ENCODE data around the gene SLX4IP. TPM values are rescaled to one million over a fixed set of nuclear protein-coding genes. Genes with fewer than 3 reads are reported as not detected.

Gene SLX4IP
- total RNA-seq, 1 experiment from 2014 or later = 7.4 TPM

GRCh38 chr20:10501402-10501801, 66.3 kb downstream of the SLX4IP start:
- H3K36me3 Mint-ChIP-seq = no peaks in the 10 kb centered on the region
- peak overlapping the region; percentile 96 for H3K27ac Mint-ChIP-seq
- H3K27me3 Mint-ChIP-seq (ENCODE audit: low read depth) = no peaks in the 10 kb centered on the region
- ATAC-seq = peak; percentile 30
- H3K9me3 Mint-ChIP-seq = no peaks in the 10 kb centered on the region
- ChIA-PET POLR2A (no interaction called here), CTCF (interaction anchor here (1.0 kb wide), 1 partner anchor 36 kb away, joined by 3 read pairs; no protein-coding TSS in a partner anchor)
- H3K4me3 Mint-ChIP-seq = peak overlapping the region; percentile 12
- H3K4me1 Mint-ChIP-seq = peaks cover 52% of the 10 kb centered on the region
- TF ChIP-seq CREB1 (CRISPR knock-in tag; IDR thresholded peaks at IDR 0.05) = no peak
- TF ChIP-seq TP53 (CRISPR knock-in tag; IDR thresholded peaks at IDR 0.05) = no peak
- TF ChIP-seq FOXP1 (CRISPR knock-in tag; IDR thresholded peaks at IDR 0.05; ENCODE audit: borderline replicate concordance) = no peak
- TF ChIP-seq PRRX2 (CRISPR knock-in tag; IDR thresholded peaks at IDR 0.05) = no peak
- TF ChIP-seq AFF4 (CRISPR knock-in tag; IDR thresholded peaks at IDR 0.05; ENCODE audit: borderline replicate concordance) = no peak
- TF ChIP-seq SMAD4 (CRISPR knock-in tag; IDR thresholded peaks at IDR 0.05) = no peak
- TF ChIP-seq ZNF396 (CRISPR knock-in tag; IDR thresholded peaks at IDR 0.05; ENCODE audit: borderline replicate concordance) = no peak
- no peak for TF ChIP-seq ARID4B (CRISPR knock-in tag; IDR thresholded peaks at IDR 0.05; ENCODE audit: borderline replicate concordance)
- no peak for TF ChIP-seq ZNF263 (CRISPR knock-in tag; IDR thresholded peaks at IDR 0.05; ENCODE audit: low read depth)
- TF ChIP-seq ATF2 (CRISPR knock-in tag; IDR thresholded peaks at IDR 0.05; ENCODE audit: borderline replicate concordance, low read depth) = no peak
- TF ChIP-seq PRDM15 (CRISPR knock-in tag; IDR thresholded peaks at IDR 0.05) = no peak
- TF ChIP-seq ESRRA (CRISPR knock-in tag; IDR thresholded peaks at IDR 0.05; ENCODE audit: borderline replicate concordance) = no peak
- TF ChIP-seq ZNF121 (CRISPR knock-in tag; IDR thresholded peaks at IDR 0.05) = no peak
- no peak for TF ChIP-seq ZNF317 (CRISPR knock-in tag; IDR thresholded peaks at IDR 0.05; ENCODE audit: borderline replicate concordance, low read depth)
- TF ChIP-seq ZSCAN18 (CRISPR knock-in tag; IDR thresholded peaks at IDR 0.05) = no peak
- no peak for TF ChIP-seq SOX15 (CRISPR knock-in tag; IDR thresholded peaks at IDR 0.05)
- no peak for DNase-seq (ENCODE audit: low spot score)

Data from WTC11 (cell line).